HG03103 (cell line): ENCODE measurements around the gene CALY.
A peak's percentile ranks its signal among the peaks of the same experiment; 100 is the strongest.
"Not testable (repeated sequence)": the region's sequence is repeated elsewhere in the genome, so short reads cannot be mapped to it uniquely, and the experiment has no call there.

Experiments used
- ATAC-seq: cut with Tn5 transposase; IDR thresholded peaks from one replicate; pipeline ENCODE4 v1.9.1; 2021; ENCODE audit warnings: low read depth; ENCODE audit not compliant: unreplicated experiment

CALY gene

GRCh38 chr10:133336577-133337369 lies at the start of gene CALY:
Gene CALY, minus strand, starts transcription at chr10:133336896. Its CDS starts 7,907 bp downstream, at chr10:133328989.
- ATAC-seq = no peak

- ATAC-seq = no peak
Measured at GRCh38 chr10:133385214-133385613, 48.5 kb upstream of the CALY start.

GRCh38 chr10:133384071-133384470 lies 47.4 kb upstream of the CALY start:
- ATAC-seq = no peak

- ATAC-seq = no peak
Measured at GRCh38 chr10:133383551-133383950, 46.9 kb upstream of the CALY start.

- ATAC-seq = no peak
Measured at GRCh38 chr10:133381036-133381435, 44.3 kb upstream of the CALY start.

- peak; percentile 18 for ATAC-seq
Measured at GRCh38 chr10:133379801-133380666, 43.3 kb upstream of the CALY start.

GRCh38 chr10:133379152-133379800 lies 42.6 kb upstream of the CALY start, which contains the start of gene PAOX:
Gene PAOX, plus strand, starts transcription at chr10:133379262. Its CDS starts 55 bp downstream, at chr10:133379317.
- peak; percentile 41 for ATAC-seq

GRCh38 chr10:133378251-133379096 lies 41.8 kb upstream of the CALY start:
- no peak for ATAC-seq

GRCh38 chr10:133377818-133378250 lies 41.1 kb upstream of the CALY start:
- no peak for ATAC-seq

GRCh38 chr10:133377025-133377817 lies 40.5 kb upstream of the CALY start:
- no peak for ATAC-seq

- ATAC-seq = not testable (repeated sequence)
Measured at GRCh38 chr10:133376183-133376582, 39.5 kb upstream of the CALY start.

GRCh38 chr10:133375357-133376115 lies 38.8 kb upstream of the CALY start:
- no peak for ATAC-seq

- peak; percentile 95 for ATAC-seq
Measured at GRCh38 chr10:133373174-133374090, 36.7 kb upstream of the CALY start, which contains the start of gene ECHS1. Gene ECHS1, minus strand, starts transcription at chr10:133373354. Its CDS starts 21 bp downstream, at chr10:133373333.

GRCh38 chr10:133372507-133372906 lies 35.8 kb upstream of the CALY start:
- ATAC-seq = no peak

- no peak for ATAC-seq
Measured at GRCh38 chr10:133370030-133370786, 33.5 kb upstream of the CALY start.

- ATAC-seq = no peak
Measured at GRCh38 chr10:133368153-133368552, 31.5 kb upstream of the CALY start.

GRCh38 chr10:133367461-133367860 lies 30.8 kb upstream of the CALY start:
- ATAC-seq = not testable (repeated sequence)
